Activated gamma-delta T cell treated with anti-CD3 and anti-CD28 coated beads, Interleukin-2, amount 50 U/mL, for 16 hours (primary cell): Measurements from ENCODE around the gene NDRG4.
A peak's percentile ranks its signal among the peaks of the same experiment; 100 is the strongest.

ENCODE experiments used
- DNase-seq: peaks from one replicate; pipeline ENCODE4 v3.0.0-alpha.2; 2020; ENCODE audit warnings: low read depth

The NDRG4 gene

GRCh38 chr16:58510097-58510775 is 10.3 kb downstream of the NDRG4 start:
- DNase-seq, result no peak

GRCh38 chr16:58510776-58511628 is 11.1 kb downstream of the NDRG4 start:
- DNase-seq, result no peak

GRCh38 chr16:58511933-58512815 is 12.2 kb downstream of the NDRG4 start:
- DNase-seq, result peak; percentile 81

GRCh38 chr16:58513874-58514273 is 13.9 kb downstream of the NDRG4 start:
- DNase-seq, result no peak

GRCh38 chr16:58515125-58515870 is 15.4 kb downstream of the NDRG4 start, which contains the start of gene SETD6:
Gene SETD6, plus strand, starts transcription at chr16:58515517. Its CDS starts 21 bp downstream, at chr16:58515538.
- DNase-seq, result peak; percentile 60

- DNase-seq, result no peak
Observed at GRCh38 chr16:58515871-58516767, 16.2 kb downstream of the NDRG4 start.

- DNase-seq, result no peak
Observed at GRCh38 chr16:58516768-58517107, 16.8 kb downstream of the NDRG4 start.

- DNase-seq, result no peak
Observed at GRCh38 chr16:58518083-58518979, 18.4 kb downstream of the NDRG4 start.

- DNase-seq, result no peak
Observed at GRCh38 chr16:58518980-58519368, 19.0 kb downstream of the NDRG4 start.

GRCh38 chr16:58519707-58520106 is 19.8 kb downstream of the NDRG4 start:
- DNase-seq, result no peak

GRCh38 chr16:58530179-58530578 is 30.2 kb downstream of the NDRG4 start:
- no peak for DNase-seq

GRCh38 chr16:58532414-58532813 is 32.5 kb downstream of the NDRG4 start:
- DNase-seq, result no peak

GRCh38 chr16:58533751-58534470 is 34.0 kb downstream of the NDRG4 start:
- no peak for DNase-seq

GRCh38 chr16:58535100-58535499 is 35.2 kb downstream of the NDRG4 start:
- DNase-seq, result no peak

GRCh38 chr16:58536278-58536677 is 36.3 kb downstream of the NDRG4 start:
- DNase-seq, result no peak

- DNase-seq, result no peak
Observed at GRCh38 chr16:58537124-58537906, 37.4 kb downstream of the NDRG4 start.

GRCh38 chr16:58541711-58542110 is 41.8 kb downstream of the NDRG4 start:
- no peak for DNase-seq

GRCh38 chr16:58542291-58542690 is 42.3 kb downstream of the NDRG4 start:
- no peak for DNase-seq
